Measurements from ENCODE around the gene SMU1.

SMU1 gene

DNA sequence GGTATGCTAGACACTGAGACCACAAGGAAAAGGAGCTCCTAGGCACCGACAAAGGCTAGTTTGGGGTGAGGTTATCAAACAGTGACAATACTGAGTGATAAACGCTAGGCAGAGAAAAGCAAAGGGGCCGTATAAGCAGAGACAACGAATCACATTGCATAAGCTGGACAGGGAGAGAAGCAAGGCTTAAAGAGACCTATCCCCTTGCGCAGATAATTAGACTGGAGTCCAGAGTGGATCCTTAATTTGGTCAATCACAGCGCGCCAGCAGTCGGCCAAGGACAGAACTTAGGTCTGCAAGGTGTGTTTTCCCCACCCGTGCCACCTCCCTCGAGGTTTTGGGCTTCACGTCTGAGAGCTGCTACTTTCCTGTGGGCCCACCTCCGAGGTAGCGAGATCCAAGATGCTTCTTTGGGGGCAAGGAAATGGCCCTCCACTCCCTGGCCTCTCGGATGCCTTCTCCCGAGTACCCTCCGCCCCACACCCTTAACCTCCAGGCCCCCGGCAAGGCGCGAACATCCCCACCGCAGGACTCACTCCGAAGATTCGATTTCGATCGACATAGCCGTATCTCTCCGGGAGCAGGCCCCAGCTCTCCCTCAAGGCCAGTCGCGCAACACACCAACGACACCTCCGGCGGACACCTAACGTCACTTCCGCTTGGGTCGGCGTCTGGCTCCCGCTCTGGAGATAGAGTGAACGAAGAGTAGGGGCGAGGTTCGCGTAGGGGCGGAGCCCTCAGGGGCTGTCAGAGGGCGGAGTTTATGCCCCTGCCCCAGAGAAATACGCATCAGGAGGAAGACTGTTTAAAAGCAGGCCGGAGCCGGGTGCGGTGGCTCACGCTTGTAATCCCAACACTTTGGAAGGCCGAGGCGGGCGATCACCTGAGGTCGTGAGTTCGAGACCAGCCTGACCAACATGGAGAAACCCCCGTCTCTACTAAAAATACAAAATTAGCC lies at the start of gene SMU1:
TSS of gene SMU1 (minus strand) at position 629 of the 959 bp plus-strand sequence. CDS start at position 563, 66 bp downstream.
- peak; percentile 94 to 99 (median 97) for DNase-seq
- intact Hi-C loops (cut with DNase I): loop anchor here (5.0 kb wide), 1 partner anchor 91 kb away; the partner anchor contains the start of gene B4GALT1

DNA sequence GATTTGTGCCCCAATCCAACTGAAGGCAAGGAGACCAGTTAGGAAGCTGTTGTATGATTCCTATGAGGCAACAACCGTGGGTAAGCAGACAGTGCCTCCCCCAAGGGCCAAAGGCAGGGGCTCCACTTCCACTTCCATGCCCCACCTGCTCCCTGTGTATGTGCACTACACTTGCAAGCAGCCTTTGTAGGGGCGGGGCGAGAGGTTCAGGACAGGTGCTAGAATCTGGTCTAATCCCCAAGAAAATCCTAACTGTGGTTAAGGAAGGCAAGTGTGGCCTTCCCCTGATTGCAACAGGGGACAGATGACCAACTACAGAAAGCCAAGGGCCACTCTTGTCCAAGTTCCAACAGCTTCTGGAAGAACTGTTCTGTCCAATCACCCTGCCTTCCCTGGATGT lies 49.0 kb upstream of the SMU1 start:
- intact Hi-C loops (cut with DNase I): no loop called here
- no peak for DNase-seq

GRCh38 chr9:33124751-33125381 lies 48.4 kb upstream of the SMU1 start:
- intact Hi-C loops (cut with DNase I): no loop called here
- DNase-seq: peak in 28 of 42 donors; percentile 15 to 86 (median 46)

GRCh38 chr9:33124046-33124445 lies 47.6 kb upstream of the SMU1 start:
- no peak for DNase-seq
- intact Hi-C loops (cut with DNase I): no loop called here

DNA sequence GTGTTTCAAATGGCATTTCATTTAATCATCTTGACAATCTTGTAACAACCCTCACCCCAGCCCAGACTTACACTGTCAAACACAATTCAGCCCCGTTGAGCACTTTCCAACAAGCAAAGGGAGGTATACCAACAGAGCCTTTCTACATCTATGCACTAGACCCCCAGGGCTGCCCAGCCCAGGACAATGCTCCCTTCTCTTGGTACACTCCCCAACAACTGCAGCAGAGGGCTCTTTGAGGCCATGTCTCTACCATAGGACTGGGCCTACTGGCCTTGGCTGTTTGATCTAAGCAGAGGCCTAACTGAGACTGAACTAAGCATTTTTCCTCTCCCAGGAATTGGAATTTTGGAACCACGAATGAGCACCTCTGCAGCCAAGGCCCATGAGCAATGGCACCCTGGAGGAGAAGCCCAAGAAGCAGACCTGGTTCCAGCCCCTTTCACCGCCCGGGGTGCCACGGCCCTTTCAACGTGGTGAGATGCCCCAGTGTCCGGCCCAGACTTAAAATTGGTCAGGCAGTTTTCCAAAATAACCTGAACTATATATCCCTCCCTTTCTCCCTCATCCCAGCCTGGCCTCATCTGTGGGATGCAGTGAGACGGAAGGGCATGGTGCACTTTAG lies 47.0 kb upstream of the SMU1 start:
- no peak for DNase-seq
- intact Hi-C loops (cut with DNase I): no loop called here

GRCh38 chr9:33120620-33121019 lies 44.1 kb upstream of the SMU1 start:
- intact Hi-C loops (cut with DNase I): no loop called here
- DNase-seq: no peak

DNA sequence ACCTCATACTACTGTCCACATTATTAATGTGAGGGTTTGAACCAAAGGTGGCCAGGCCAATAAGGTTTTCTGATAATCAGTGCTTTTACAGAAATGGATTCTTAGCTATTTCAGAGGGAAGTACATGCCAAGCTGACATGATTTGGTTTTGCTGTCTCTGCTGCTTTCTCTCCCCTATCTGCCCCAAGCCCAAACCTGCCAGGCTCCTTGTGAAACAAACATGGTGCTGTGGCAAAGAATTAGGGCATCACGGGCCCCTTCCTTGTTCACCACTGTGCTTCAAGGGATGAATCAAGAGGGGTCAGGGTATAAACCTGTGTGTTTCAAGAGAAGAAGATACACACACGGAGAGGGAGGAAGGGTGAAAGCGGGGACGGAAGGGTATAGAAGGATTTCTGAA lies 41.3 kb upstream of the SMU1 start:
- no peak for DNase-seq
- intact Hi-C loops (cut with DNase I): no loop called here

DNA sequence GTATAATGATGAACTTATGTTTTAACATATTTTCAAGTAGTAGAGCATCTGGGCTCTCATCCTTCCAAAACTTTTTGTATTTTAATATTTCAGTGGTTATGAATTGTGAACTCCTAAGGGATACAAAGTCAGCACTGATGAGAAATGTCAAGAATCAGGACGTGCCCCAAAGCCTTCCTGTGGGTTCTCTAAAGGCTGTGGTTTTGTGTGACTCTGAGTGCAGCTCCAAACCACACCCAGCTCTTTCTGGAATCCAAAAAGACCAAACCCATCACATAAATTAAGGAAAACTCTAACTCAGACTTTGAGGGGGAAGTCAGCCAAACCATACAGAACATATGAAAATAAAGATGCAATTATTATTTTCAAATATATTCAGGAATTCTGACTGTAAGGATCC lies 40.8 kb upstream of the SMU1 start:
- DNase-seq: no peak
- intact Hi-C loops (cut with DNase I): no loop called here

- no peak for DNase-seq
- intact Hi-C loops (cut with DNase I): no loop called here
These were observed 40.4 kb upstream of the SMU1 start for GRCh38 chr9:33116860-33117259.

- intact Hi-C loops (cut with DNase I): no loop called here
- peak in 2 of 42 donors; percentile 1 to 34 for DNase-seq
These were observed 38.3 kb upstream of the SMU1 start for GRCh38 chr9:33114746-33115145.

- intact Hi-C loops (cut with DNase I): no loop called here
- DNase-seq: peak in 3 of 42 donors; percentile 3 to 28 (median 11)
These were observed 37.5 kb upstream of the SMU1 start for GRCh38 chr9:33113799-33114547.

DNA sequence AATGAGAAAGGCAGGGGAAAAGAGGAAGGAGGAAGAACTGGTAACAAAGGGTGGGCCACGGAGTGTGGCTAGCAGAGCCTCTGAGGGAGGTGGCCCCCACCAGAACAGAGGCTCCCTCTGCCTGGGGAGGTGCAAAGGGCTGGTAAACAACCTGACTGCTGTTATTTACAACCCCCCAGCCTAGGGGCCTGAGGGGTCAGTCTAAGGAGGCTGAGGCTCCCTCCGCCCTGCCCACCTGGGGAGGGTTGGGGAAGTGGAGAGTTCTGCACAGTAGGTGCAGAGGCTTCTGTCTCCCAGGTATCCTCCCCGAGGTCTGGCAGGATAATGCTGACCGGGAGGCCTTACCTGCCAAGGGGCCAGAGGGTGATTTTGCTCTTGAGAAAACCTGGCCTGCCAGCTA lies 35.6 kb upstream of the SMU1 start:
- peak in 6 of 42 donors; percentile 2 to 17 (median 3) for DNase-seq
- intact Hi-C loops (cut with DNase I): no loop called here

DNA sequence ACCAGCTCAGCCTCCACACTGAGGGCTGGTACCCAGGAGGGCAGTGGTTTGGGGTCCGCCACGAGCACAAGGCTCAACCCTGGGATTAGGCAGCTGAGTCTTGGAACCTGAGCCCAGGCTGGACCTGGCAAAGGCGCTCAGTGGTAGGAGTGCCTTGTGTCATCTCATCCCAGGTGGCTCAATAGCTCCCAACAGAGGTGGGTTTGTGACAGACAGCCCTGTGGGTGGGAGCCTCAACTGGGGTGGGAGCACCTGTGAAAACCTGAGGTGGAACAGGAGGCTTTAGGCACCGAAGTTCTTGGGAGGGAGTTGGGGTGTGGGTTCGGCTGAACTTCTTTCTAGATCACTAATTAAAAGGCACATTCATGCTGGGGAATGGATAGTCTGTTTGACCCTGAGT lies 35.2 kb upstream of the SMU1 start:
- DNase-seq: peak in 6 of 42 donors; percentile 5 to 30 (median 12)

GRCh38 chr9:33110686-33111085 lies 34.2 kb upstream of the SMU1 start:
- DNase-seq: peak in 2 of 42 donors; percentile 5 to 11
- intact Hi-C loops (cut with DNase I): no loop called here

More for the DNA sequence above, 35.2 kb upstream of the SMU1 start:
- intact Hi-C loops (cut with DNase I): no loop called here

GRCh38 chr9:33109850-33110595 lies 33.5 kb upstream of the SMU1 start:
- intact Hi-C loops (cut with DNase I): no loop called here
- peak in 1 of 42 donors; percentile 1 for DNase-seq

- DNase-seq: peak in 1 of 42 donors; percentile 0
- intact Hi-C loops (cut with DNase I): no loop called here
These were observed 32.6 kb upstream of the SMU1 start for GRCh38 chr9:33109097-33109496.

DNA sequence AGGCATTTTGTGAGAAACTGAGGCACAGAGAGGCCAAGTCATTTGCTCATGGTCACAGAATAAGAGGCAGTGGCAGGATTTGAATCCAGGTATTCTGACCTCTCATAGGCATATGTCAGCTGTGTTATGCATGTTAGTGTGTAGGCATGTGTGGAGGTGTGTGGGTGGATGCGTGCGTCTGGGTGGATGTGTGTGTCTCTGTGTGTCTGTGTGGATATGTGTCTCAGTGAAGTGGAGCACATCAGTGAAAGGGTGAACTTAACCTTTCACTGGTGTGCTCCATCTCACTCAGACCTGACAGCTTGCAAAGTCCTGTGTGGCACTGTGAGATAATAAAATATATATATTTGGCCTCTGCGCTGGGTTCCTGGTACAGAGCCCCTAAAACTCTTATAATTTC lies 32.0 kb upstream of the SMU1 start:
- DNase-seq: peak in 1 of 42 donors; percentile 6
- intact Hi-C loops (cut with DNase I): no loop called here

GRCh38 chr9:33107762-33108161 lies 31.3 kb upstream of the SMU1 start:
- intact Hi-C loops (cut with DNase I): no loop called here
- peak in 1 of 42 donors; percentile 13 for DNase-seq

Measured in head of caudate nucleus (tissue), 42 donors.